HepG2 (cell line): ENCODE measurements around the gene TPD52L2. TPM values are rescaled to one million over a fixed set of nuclear protein-coding genes. Genes with fewer than 3 reads are reported as not detected.

ENCODE experiments used
- ATAC-seq: fragments of 200-7000 bp; cut with Tn5 transposase; 3 replicates; pipeline ENCODE4 v1.9.1; 2020; ENCODE audit warnings: mild to moderate bottlenecking, moderate library complexity
- BruUV-seq: library from RNA; stranded (reverse); fragments of 400-500 nt; replicated peaks from 2 replicates; lab custom pipeline; 2021; lab: Mats Ljungman, UMichigan
- CTCF ChIA-PET: fragments of 300-600 bp; formaldehyde crosslinking; extraction: SDS; loops from one replicate; lab custom pipeline; 2021; ENCODE audit warnings: low total read pairs, inconsistent platforms, low intra/inter-chr PET ratio; lab: Yijun Ruan, JAX
- POLR2A ChIA-PET: fragments of 350-600 bp; sonication (Branson Sonifier 250); formaldehyde crosslinking; loops from one replicate; lab custom pipeline; 2020; ENCODE audit warnings: antibody characterized with exemption, inconsistent platforms; lab: Yijun Ruan, JAX
- DNase-seq: peaks from one replicate; pipeline ENCODE4 v3.0.0-alpha.2; 2015; ENCODE audit warnings: low spot score
- FAIRE-seq: peaks from 3 replicates; lab custom pipeline; 2011; peaks lifted over from hg19 to GRCh38; lab: Jason Lieb, UNC
- H2AFZ ChIP-seq: one replicate; pipeline ENCODE4 v1.6.1; 2011; ENCODE audit warnings: low read length, inconsistent platforms
- H3K27ac ChIP-seq: fragments of 300-600 bp; 3 replicates; pipeline ENCODE4 v1.8.0; 2011; ENCODE audit warnings: mixed run types, mild to moderate bottlenecking, mixed read lengths, low read length, inconsistent platforms; ENCODE audit not compliant: insufficient read depth; ENCODE audit errors: extremely low read length
- H3K27me3 ChIP-seq, 2 experiments: fragments of 200-600 bp in 1 of 2; 2 replicates in 1 of 2; 3 replicates in 1 of 2; pipeline versions ENCODE4 v1.6.0 to v1.8.0; 2011; ENCODE audit warnings: low read length in 2 of 2, mild to moderate bottlenecking in 2 of 2, moderate library complexity in 2 of 2, inconsistent platforms in 1 of 2; ENCODE audit not compliant: insufficient read depth in 2 of 2, control insufficient read depth in 1 of 2
- H3K36me3 ChIP-seq, 2 experiments: fragments of 200-600 bp in 1 of 2; replicated peaks in 1 of 2; 2 replicates in 1 of 2; 3 replicates in 1 of 2; pipeline versions ENCODE4 v1.5.1 to v1.8.0; 2011; ENCODE audit warnings: low read length in 2 of 2, inconsistent platforms in 1 of 2; ENCODE audit not compliant: insufficient read depth in 2 of 2, control insufficient read depth in 1 of 2
- H3K4me1 ChIP-seq: 2 replicates; pipeline ENCODE4 v1.5.1; 2012; ENCODE audit warnings: low read length, inconsistent platforms; ENCODE audit not compliant: insufficient read depth
- H3K4me2 ChIP-seq: 2 replicates; pipeline ENCODE4 v1.6.0; 2011; ENCODE audit warnings: low read depth, low read length, inconsistent platforms
- H3K4me3 ChIP-seq, 3 experiments: fragments of 200-600 bp in 1 of 3; sonication (generic), shearing (Covaris generic) in 1 of 3; replicated peaks in 1 of 3; 2 replicates each; pipeline ENCODE4 v1.5.1; 2011 to 2016; ENCODE audit warnings: low read length in 3 of 3, inconsistent platforms in 2 of 3, low read depth in 2 of 3, mild to moderate bottlenecking in 2 of 3, control low read depth in 1 of 3, mixed read lengths in 1 of 3; ENCODE audit not compliant: insufficient read depth in 1 of 3
- H3K79me2 ChIP-seq: one replicate; pipeline ENCODE4 v1.6.1; 2011; ENCODE audit warnings: low read length, inconsistent platforms; ENCODE audit not compliant: insufficient read depth
- H3K9ac ChIP-seq: 2 replicates; pipeline ENCODE4 v1.6.0; 2011; ENCODE audit warnings: mild to moderate bottlenecking, low read depth, low read length, inconsistent platforms; ENCODE audit not compliant: insufficient read depth
- H3K9me3 ChIP-seq: 2 replicates; pipeline ENCODE4 v1.5.1; 2012; ENCODE audit warnings: mild to moderate bottlenecking, low read length
- H4K20me1 ChIP-seq: 2 replicates; pipeline ENCODE4 v1.6.0; 2011; ENCODE audit warnings: inconsistent platforms, mild to moderate bottlenecking, low read length, moderate library complexity; ENCODE audit not compliant: insufficient read depth
- CBX5 ChIP-seq: sonication (generic); formaldehyde crosslinking; IDR thresholded peaks from 2 replicates; pipeline ENCODE4 v1.4.0; 2020; ENCODE audit warnings: missing genetic modification reagents, borderline replicate concordance
- FOXK1 ChIP-seq: sonication (generic); formaldehyde crosslinking; IDR thresholded peaks from 2 replicates; pipeline ENCODE4 v1.4.0; 2020; ENCODE audit warnings: low read depth, missing genetic modification reagents, borderline replicate concordance
- HIVEP1 ChIP-seq: sonication (generic); formaldehyde crosslinking; IDR thresholded peaks from 2 replicates; pipeline ENCODE4 v1.4.0; 2020; ENCODE audit warnings: mild to moderate bottlenecking, missing genetic modification reagents
- MED1 ChIP-seq: sonication (generic); formaldehyde crosslinking; IDR thresholded peaks from 2 replicates; pipeline ENCODE4 v1.4.0; 2020; ENCODE audit warnings: missing genetic modification reagents
- NFYC ChIP-seq: IDR thresholded peaks from 2 replicates; pipeline ENCODE4 v1.6.1; 2016; ENCODE audit warnings: missing genetic modification reagents, missing compliant biosample characterization
- NR2F1 ChIP-seq, 2 experiments: fragments of 450-650 bp in 1 of 2; formaldehyde crosslinking in 1 of 2; IDR thresholded peaks; 2 replicates each; pipeline versions ENCODE4 v1.5.0 to v1.6.1; 2016 to 2020; ENCODE audit warnings: mild to moderate bottlenecking in 1 of 2, missing compliant biosample characterization in 1 of 2, missing genetic modification reagents in 1 of 2, moderate library complexity in 1 of 2
- SNAI1 ChIP-seq: sonication (generic); formaldehyde crosslinking; IDR thresholded peaks from 2 replicates; pipeline ENCODE4 v1.5.0; 2020; ENCODE audit warnings: mild to moderate bottlenecking, missing genetic modification reagents, borderline replicate concordance
- STAG1 ChIP-seq: sonication (generic); formaldehyde crosslinking; IDR thresholded peaks from 2 replicates; pipeline ENCODE4 v1.4.0; 2020; ENCODE audit warnings: missing genetic modification reagents
- ZBTB1 ChIP-seq: sonication (generic); formaldehyde crosslinking; IDR thresholded peaks from 2 replicates; pipeline ENCODE4 v1.4.0; 2020; ENCODE audit warnings: missing genetic modification reagents, borderline replicate concordance
- ZNF354B ChIP-seq: sonication (generic); formaldehyde crosslinking; IDR thresholded peaks from 2 replicates; pipeline ENCODE4 v1.8.0; 2022; ENCODE audit warnings: mild to moderate bottlenecking, missing genetic modification reagents
- ZNF446 ChIP-seq: sonication (generic); formaldehyde crosslinking; IDR thresholded peaks from 2 replicates; pipeline ENCODE4 v1.5.0; 2020; ENCODE audit warnings: mild to moderate bottlenecking, missing genetic modification reagents
- ZNF572 ChIP-seq: sonication (generic); formaldehyde crosslinking; IDR thresholded peaks from 2 replicates; pipeline ENCODE4 v1.5.1; 2020; ENCODE audit warnings: mild to moderate bottlenecking, missing genetic modification reagents
- ZNF781 ChIP-seq: sonication (generic); formaldehyde crosslinking; IDR thresholded peaks from 2 replicates; pipeline ENCODE4 v1.5.1; 2020; ENCODE audit warnings: borderline replicate concordance, mild to moderate bottlenecking, missing genetic modification reagents; ENCODE audit errors: not compliant biosample characterization
- ZNF782 ChIP-seq: sonication (generic); formaldehyde crosslinking; IDR thresholded peaks from 2 replicates; pipeline ENCODE4 v1.4.0; 2020; ENCODE audit warnings: missing genetic modification reagents, mild to moderate bottlenecking, borderline replicate concordance
- ZSCAN22 ChIP-seq: sonication (generic); formaldehyde crosslinking; IDR thresholded peaks from 2 replicates; pipeline ENCODE4 v1.4.0; 2020; ENCODE audit warnings: mild to moderate bottlenecking, missing genetic modification reagents
- WGBS: methylation state at CpG from one replicate; pipeline ENCODE4 v1.1.6; 2017; ENCODE audit warnings: low lambda C conversion rate; 5-methylcytosine and 5-hydroxymethylcytosine counted together
- in situ Hi-C: cut with HindIII; loops from 2 replicates; pipeline ENCODE4 v1.10.0; 2017; ENCODE audit warnings: low pct_unique_long_range_greater_than_20kb; ENCODE audit not compliant: extremely low pct_ligation_motif_present
- intact Hi-C: fragments of 100-400 bp; cut with micrococcal nuclease; formaldehyde crosslinking; loops from one replicate; pipeline ENCODE4 v1.10.0; 2022; ENCODE audit not compliant: unreplicated experiment
- polyA plus RNA-seq, 8 experiments: library from polyadenylated mRNA; depleted of rRNA in 3 of 8; stranded (reverse) in 7 of 8; unstranded in 1 of 8; fragments of >200 nt; fragmentation: Illumina TruSeq in 4 of 8; extraction: Trizol in 4 of 8; gene quantifications; 2 replicates each; pipeline versions ENCODE4 v1.2.1 to v1.2.3, GENCODE V29; 2011 to 2016; ENCODE audit warnings: low read depth in 4 of 8, missing spikeins in 1 of 8, mixed read lengths in 1 of 8; ENCODE audit not compliant: insufficient read depth in 1 of 8
- total RNA-seq, 5 experiments: library from RNA; depleted of rRNA; stranded (reverse); fragments of >200 nt; fragmentation: Illumina TruSeq; extraction: Trizol; gene quantifications; 2 replicates each; pipeline ENCODE4 v1.2.3, GENCODE V29; 2016; ENCODE audit warnings: low read depth in 1 of 5
- TF ChIP-seq, protein P1 (sequence below): IDR thresholded peaks from 2 replicates; pipeline ENCODE4 v1.6.1; 2012; ENCODE audit warnings: low read length, improper control_type of control experiment
- TF ChIP-seq, protein P2 (sequence below): IDR thresholded peaks from 2 replicates; pipeline ENCODE4 v1.6.1; 2016; ENCODE audit warnings: control low read depth
- TF ChIP-seq, protein P3 (sequence below): sonication (generic); formaldehyde crosslinking; IDR thresholded peaks from 2 replicates; pipeline ENCODE4 v1.4.0; 2020; ENCODE audit warnings: low read depth, mild to moderate bottlenecking, missing genetic modification reagents

TPD52L2 gene
- total and polyA plus RNA-seq, 2 of the 13 experiments (the other 11 are each of a cell fraction or from before 2014, with no cell fraction given): 156 to 184 TPM

DNA sequence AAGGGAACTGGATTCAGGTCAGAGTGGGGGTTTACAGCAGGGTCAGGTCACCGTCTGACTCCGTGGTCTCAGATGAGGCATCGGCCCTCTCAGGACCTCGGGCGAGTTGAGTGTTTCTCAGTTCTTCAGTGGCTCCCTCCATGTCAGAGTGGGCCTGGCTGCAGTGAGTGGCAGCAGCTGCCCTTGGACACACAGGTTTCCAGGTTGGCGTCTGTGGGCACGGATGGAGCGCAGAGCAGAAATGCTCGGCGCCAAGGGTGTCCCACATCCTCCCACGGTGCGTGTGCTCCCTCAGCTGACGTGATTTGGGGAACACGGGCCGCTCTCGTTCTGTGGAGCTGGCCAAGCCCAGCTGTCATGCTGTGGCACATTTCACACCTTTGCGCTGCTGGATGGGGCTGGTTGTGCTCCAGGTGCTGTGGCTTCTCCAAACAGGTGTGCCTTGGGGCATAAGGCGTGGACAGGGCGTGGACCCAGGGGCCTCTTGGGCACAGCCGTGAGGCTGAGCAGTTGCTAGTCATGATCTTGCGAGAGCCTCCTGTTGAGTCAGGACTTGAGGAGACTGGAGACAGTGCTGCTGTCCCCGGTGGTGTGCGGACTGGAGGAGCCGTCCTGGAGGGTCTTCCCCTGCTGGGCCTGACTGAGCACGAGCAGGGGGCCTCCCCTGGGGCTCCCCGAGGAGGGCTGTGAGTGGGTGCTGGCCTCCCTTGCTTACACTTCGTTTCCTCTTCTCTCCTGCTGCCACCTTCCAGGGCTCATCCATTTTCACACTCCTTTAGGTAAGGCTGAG lies 20.4 kb downstream of the TPD52L2 start (continued):
- TF ChIP-seq ZNF446 (no peak), ZNF354B (CRISPR knock-in tag) (no peak)

DNA sequence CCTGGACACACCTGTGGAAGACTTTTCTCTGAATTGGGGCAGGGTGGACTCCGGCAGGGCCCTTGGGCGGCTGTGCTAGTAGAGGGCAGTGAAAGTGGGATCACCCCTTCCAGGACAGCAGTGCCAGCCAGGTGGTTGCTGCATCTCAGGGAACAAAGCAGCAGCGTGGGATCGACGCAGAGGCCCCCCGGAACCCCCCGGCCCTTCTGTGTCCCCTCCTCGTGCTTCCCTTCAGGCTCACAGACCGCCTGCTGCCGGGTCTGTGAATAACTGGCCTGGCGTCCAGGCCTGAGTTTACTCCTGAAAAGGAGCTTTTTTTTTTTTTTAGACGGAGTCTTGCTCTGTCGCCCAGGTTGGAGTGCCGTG lies 21.0 kb downstream of the TPD52L2 start:
- Histone ChIP-seq H3K36me3 (peaks cover 73 to 90% of the 10 kb centered on the region in 2 experiments), H2AFZ (no peak overlapping the region), H3K4me2 (no peak overlapping the region), H3K4me1 (no peaks in the 10 kb centered on the region), H3K27ac (no peak overlapping the region), H4K20me1 (peaks cover 33% of the 10 kb centered on the region; the same call in 1 of the 2 replicates), H3K4me3 (no peak overlapping the region), H3K9ac (no peak overlapping the region), H3K27me3 (no peaks in the 10 kb centered on the region), H3K79me2 (peaks cover 19% of the 10 kb centered on the region), H3K9me3 (no peaks in the 10 kb centered on the region)
- intact Hi-C loops: no loop called here
- DNase-seq (no peak), FAIRE-seq (no peak), ATAC-seq (no peak)
- WGBS: 97% methylated on average over 14 of the region's 14 CpGs
- in situ Hi-C loops: no loop called here
- ChIA-PET POLR2A (interaction anchor here (1.0 to 1.6 kb wide), 2 partner anchors 21 to 27 kb away, joined by 3 to 6 read pairs; partner anchors contain the start of gene TPD52L2), CTCF (no interaction called here)
- no TSS peak for BruUV-seq
- TF ChIP-seq ZBTB1 (no peak), NFYC (CRISPR knock-in tag) (no peak), SNAI1 (no peak), MED1 (CRISPR knock-in tag) (no peak), FOXK1 (CRISPR knock-in tag) (no peak), NR2F1 (CRISPR knock-in tag; IDR thresholded peaks at IDR 0.05) (no peak), STAG1 (no peak), CBX5 (CRISPR knock-in tag) (no peak), ZNF781 (CRISPR knock-in tag) (no peak), ZNF572 (CRISPR knock-in tag) (no peak), HIVEP1 (CRISPR knock-in tag) (no peak), ZNF782 (no peak), ZSCAN22 (CRISPR knock-in tag) (no peak)
- TF ChIP-seq, protein P1, sequence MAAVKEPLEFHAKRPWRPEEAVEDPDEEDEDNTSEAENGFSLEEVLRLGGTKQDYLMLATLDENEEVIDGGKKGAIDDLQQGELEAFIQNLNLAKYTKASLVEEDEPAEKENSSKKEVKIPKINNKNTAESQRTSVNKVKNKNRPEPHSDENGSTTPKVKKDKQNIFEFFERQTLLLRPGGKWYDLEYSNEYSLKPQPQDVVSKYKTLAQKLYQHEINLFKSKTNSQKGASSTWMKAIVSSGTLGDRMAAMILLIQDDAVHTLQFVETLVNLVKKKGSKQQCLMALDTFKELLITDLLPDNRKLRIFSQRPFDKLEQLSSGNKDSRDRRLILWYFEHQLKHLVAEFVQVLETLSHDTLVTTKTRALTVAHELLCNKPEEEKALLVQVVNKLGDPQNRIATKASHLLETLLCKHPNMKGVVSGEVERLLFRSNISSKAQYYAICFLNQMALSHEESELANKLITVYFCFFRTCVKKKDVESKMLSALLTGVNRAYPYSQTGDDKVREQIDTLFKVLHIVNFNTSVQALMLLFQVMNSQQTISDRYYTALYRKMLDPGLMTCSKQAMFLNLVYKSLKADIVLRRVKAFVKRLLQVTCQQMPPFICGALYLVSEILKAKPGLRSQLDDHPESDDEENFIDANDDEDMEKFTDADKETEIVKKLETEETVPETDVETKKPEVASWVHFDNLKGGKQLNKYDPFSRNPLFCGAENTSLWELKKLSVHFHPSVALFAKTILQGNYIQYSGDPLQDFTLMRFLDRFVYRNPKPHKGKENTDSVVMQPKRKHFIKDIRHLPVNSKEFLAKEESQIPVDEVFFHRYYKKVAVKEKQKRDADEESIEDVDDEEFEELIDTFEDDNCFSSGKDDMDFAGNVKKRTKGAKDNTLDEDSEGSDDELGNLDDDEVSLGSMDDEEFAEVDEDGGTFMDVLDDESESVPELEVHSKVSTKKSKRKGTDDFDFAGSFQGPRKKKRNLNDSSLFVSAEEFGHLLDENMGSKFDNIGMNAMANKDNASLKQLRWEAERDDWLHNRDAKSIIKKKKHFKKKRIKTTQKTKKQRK: no peak
- TF ChIP-seq, protein P2, sequence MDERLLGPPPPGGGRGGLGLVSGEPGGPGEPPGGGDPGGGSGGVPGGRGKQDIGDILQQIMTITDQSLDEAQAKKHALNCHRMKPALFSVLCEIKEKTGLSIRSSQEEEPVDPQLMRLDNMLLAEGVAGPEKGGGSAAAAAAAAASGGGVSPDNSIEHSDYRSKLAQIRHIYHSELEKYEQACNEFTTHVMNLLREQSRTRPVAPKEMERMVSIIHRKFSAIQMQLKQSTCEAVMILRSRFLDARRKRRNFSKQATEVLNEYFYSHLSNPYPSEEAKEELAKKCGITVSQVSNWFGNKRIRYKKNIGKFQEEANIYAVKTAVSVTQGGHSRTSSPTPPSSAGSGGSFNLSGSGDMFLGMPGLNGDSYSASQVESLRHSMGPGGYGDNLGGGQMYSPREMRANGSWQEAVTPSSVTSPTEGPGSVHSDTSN (CRISPR knock-in tag): no peak
- TF ChIP-seq, protein P3, sequence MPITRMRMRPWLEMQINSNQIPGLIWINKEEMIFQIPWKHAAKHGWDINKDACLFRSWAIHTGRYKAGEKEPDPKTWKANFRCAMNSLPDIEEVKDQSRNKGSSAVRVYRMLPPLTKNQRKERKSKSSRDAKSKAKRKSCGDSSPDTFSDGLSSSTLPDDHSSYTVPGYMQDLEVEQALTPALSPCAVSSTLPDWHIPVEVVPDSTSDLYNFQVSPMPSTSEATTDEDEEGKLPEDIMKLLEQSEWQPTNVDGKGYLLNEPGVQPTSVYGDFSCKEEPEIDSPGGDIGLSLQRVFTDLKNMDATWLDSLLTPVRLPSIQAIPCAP: no peak
